ENCODE results near the gene SMYD3. TPM values are rescaled to one million over a fixed set of nuclear protein-coding genes. Genes with fewer than 3 reads are reported as not detected.

The SMYD3 gene
- total RNA-seq, 1 donor: 171 TPM

GRCh38 chr1:246066573-246066972 is 440.5 kb downstream of the SMYD3 start:
- H3K9me3 ChIP-seq (ENCODE audit: low read depth, low read length): no peaks in the 10 kb centered on the region
- no peak for TF ChIP-seq CTCF (IDR thresholded peaks at IDR 0.05; ENCODE audit: extremely low read depth, low read depth, low read length)
- no peak overlapping the region for H3K4me2 ChIP-seq (ENCODE audit: insufficient read depth, low read length)
- DNase-seq (ENCODE audit: insufficient read length, low spot score, missing footprints): no peak
- no peak overlapping the region for H3K27ac ChIP-seq (ENCODE audit: low read depth, low read length)
- H3K27me3 ChIP-seq (ENCODE audit: insufficient read depth, low read length): no peaks in the 10 kb centered on the region
- no peaks in the 10 kb centered on the region for H3K36me3 ChIP-seq (ENCODE audit: insufficient read depth, low read length)
- no peaks in the 10 kb centered on the region for H4K20me1 ChIP-seq (ENCODE audit: insufficient read depth, low read length)
- H3K4me3 ChIP-seq (ENCODE audit: insufficient read depth, low read length): no peak overlapping the region
- H3K79me2 ChIP-seq (ENCODE audit: insufficient read depth, low read length): no peaks in the 10 kb centered on the region
- H3K4me1 ChIP-seq (ENCODE audit: insufficient read depth, low read length): peaks cover 8% of the 10 kb centered on the region
- no peak overlapping the region for H2AFZ ChIP-seq (ENCODE audit: low read length)

- Histone ChIP-seq H2AFZ (ENCODE audit: low read length) (no peak overlapping the region), H3K27me3 (ENCODE audit: insufficient read depth, low read length) (no peaks in the 10 kb centered on the region), H3K36me3 (ENCODE audit: insufficient read depth, low read length) (no peaks in the 10 kb centered on the region), H3K4me1 (ENCODE audit: insufficient read depth, low read length) (peaks cover 8% of the 10 kb centered on the region), H3K27ac (ENCODE audit: low read depth, low read length) (no peak overlapping the region), H3K4me2 (ENCODE audit: insufficient read depth, low read length) (no peak overlapping the region), H3K4me3 (ENCODE audit: insufficient read depth, low read length) (no peak overlapping the region), H3K79me2 (ENCODE audit: insufficient read depth, low read length) (no peaks in the 10 kb centered on the region), H3K9me3 (ENCODE audit: low read depth, low read length) (no peaks in the 10 kb centered on the region), H4K20me1 (ENCODE audit: insufficient read depth, low read length) (no peaks in the 10 kb centered on the region)
- TF ChIP-seq CTCF (IDR thresholded peaks at IDR 0.05; ENCODE audit: extremely low read depth, low read depth, low read length): no peak
- peak; percentile 1 for DNase-seq (ENCODE audit: insufficient read length, low spot score, missing footprints)
These were observed 441.5 kb downstream of the SMYD3 start for GRCh38 chr1:246065592-246065991.

DNA sequence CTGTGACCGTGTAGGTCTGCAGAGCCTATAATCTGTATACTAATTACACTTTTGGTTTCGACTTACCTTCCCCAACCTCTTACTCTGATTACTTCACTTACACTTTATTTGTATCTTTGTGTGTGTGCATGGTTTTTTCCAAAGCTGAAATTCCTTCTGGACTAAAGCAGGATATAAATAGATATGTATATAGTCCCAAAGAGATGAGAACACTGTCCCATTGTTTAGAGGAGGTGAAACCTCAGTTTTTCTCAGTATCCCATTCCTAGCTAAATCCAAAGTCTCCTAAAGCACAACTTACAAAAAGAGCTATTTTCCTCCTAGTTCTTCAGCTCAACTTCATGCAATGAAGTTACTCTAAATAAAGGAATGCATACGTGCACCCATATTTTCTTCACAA is 442.2 kb downstream of the SMYD3 start:
- no peaks in the 10 kb centered on the region for H3K27me3 ChIP-seq (ENCODE audit: insufficient read depth, low read length)
- no peak overlapping the region for H3K4me3 ChIP-seq (ENCODE audit: insufficient read depth, low read length)
- H3K36me3 ChIP-seq (ENCODE audit: insufficient read depth, low read length): no peaks in the 10 kb centered on the region
- peak; percentile 3 for DNase-seq (ENCODE audit: insufficient read length, low spot score, missing footprints)
- no peak overlapping the region for H3K4me2 ChIP-seq (ENCODE audit: insufficient read depth, low read length)
- H4K20me1 ChIP-seq (ENCODE audit: insufficient read depth, low read length): no peaks in the 10 kb centered on the region
- TF ChIP-seq CTCF (IDR thresholded peaks at IDR 0.05; ENCODE audit: extremely low read depth, low read depth, low read length): no peak
- H3K9me3 ChIP-seq (ENCODE audit: low read depth, low read length): no peaks in the 10 kb centered on the region
- peaks cover 8% of the 10 kb centered on the region for H3K4me1 ChIP-seq (ENCODE audit: insufficient read depth, low read length)
- no peaks in the 10 kb centered on the region for H3K79me2 ChIP-seq (ENCODE audit: insufficient read depth, low read length)
- no peak overlapping the region for H3K27ac ChIP-seq (ENCODE audit: low read depth, low read length)
- no peak overlapping the region for H2AFZ ChIP-seq (ENCODE audit: low read length)

DNA sequence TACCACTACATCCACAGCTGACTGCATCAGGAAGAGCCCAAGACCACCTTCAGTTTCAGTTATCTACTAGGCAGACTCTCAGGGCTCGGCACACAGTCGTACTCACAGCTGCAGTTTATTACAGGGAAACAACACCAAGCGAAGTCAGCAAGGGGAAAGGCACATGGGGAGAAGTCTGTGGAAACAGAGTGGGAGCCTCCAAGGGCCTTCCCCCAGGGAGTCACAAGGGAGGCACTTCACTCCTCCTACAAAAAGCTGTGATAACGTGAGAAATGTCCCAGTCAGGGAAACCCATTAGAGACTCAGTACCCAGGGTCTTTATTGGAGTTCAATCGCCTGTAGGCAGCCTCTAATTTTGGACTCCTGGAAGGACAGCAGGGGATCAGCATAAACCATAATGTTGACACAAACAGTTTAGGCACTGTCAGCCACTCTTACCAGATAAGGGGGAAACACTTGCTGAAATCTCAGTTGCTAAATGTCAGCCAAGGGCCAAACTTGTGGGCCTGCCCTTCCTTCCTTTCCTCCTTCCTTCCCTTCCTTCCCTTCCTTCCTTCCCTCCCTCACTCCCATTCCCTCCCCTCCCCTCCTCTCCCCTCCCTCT is 444.0 kb downstream of the SMYD3 start:
- H3K79me2 ChIP-seq (ENCODE audit: insufficient read depth, low read length): no peaks in the 10 kb centered on the region
- no peak overlapping the region for H3K4me3 ChIP-seq (ENCODE audit: insufficient read depth, low read length)
- H3K4me1 ChIP-seq (ENCODE audit: insufficient read depth, low read length): peaks cover 5% of the 10 kb centered on the region
- no peaks in the 10 kb centered on the region for H3K9me3 ChIP-seq (ENCODE audit: low read depth, low read length)
- no peaks in the 10 kb centered on the region for H3K27me3 ChIP-seq (ENCODE audit: insufficient read depth, low read length)
- DNase-seq (ENCODE audit: insufficient read length, low spot score, missing footprints): peak; percentile 1
- no peak overlapping the region for H2AFZ ChIP-seq (ENCODE audit: low read length)
- H4K20me1 ChIP-seq (ENCODE audit: insufficient read depth, low read length): no peaks in the 10 kb centered on the region
- H3K4me2 ChIP-seq (ENCODE audit: insufficient read depth, low read length): no peak overlapping the region
- H3K27ac ChIP-seq (ENCODE audit: low read depth, low read length): no peak overlapping the region
- no peak for TF ChIP-seq CTCF (IDR thresholded peaks at IDR 0.05; ENCODE audit: extremely low read depth, low read depth, low read length)
- no peaks in the 10 kb centered on the region for H3K36me3 ChIP-seq (ENCODE audit: insufficient read depth, low read length)
